HG03066 (cell line): ENCODE data around the gene WDR18.
"Not testable (repeated sequence)": the region's sequence is repeated elsewhere in the genome, so short reads cannot be mapped to it uniquely, and the experiment has no call there.

Experiments used
- ATAC-seq: cut with Tn5 transposase; IDR thresholded peaks from one replicate; pipeline ENCODE4 v1.9.1; 2021; ENCODE audit warnings: low read depth; ENCODE audit not compliant: unreplicated experiment

WDR18 gene

DNA sequence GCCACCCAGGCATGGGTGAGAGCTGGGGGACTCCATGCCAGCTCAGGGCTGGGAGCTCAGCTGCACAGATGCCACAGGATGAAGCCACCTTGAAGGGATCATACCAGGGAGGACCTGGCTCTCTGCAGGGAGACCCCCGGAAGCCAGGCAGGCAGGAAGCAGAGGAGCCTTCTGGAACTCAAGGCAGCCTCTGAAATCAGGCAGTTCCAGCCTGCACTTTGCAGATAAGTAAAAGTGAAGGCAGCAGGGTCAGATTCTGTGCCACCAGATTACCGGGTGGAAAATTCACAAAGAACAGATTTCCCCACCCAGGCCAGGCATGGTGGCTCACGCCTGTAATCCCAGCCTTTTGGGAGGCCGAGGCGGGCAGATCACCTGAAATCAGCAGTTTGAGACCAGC lies 34.2 kb downstream of the WDR18 start:
- no peak for ATAC-seq

DNA sequence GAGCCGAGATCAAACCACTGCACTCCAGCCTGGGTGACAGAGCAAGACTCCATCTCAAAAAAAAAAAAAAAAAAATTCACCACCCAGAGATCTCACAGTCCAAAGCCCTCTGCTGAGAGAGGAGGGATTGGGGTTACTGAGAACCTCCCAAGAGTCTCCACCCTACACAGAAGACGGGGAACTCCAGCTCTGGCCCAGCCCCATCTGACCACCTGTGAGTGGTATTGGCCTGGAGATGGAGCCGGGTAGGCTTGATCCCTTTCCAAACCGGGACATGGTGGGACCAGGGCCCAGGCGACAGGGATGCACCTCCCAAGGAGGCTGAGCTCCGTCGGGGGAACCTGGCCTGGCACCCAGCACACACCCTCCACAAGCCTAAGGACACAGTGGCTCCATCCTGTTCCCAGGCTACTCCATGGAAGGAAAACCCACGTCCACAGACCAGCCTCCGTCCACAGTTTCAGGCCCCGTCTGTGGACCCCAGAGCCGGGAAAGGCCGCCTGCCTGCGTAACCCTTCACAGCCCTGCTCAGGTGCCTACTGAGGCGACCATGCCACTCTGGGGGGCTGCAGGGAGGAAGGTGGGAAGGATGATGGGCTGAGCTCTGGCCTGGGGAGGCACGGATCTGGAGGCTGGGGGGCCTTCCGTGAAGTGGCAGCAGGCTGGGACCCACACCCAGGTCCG lies 34.9 kb downstream of the WDR18 start:
- ATAC-seq, result no peak

DNA sequence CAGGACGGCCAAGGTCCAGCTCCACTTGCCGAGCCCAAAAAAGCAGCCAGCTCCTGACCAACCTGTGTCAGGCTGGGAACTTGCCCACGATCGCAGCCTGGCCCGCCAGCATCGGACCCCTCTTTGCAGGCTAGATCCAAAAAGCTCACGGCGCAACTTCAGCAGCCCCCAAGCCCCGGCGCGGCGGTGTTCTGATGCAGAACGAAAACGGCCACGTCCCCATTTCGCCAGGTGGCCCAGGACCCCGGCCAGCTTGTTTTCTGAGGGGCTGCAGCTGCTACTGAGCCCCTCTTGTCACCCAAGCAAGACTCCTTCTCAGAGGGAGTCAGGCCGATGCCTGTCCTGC lies 35.4 kb downstream of the WDR18 start:
- ATAC-seq, result no peak

DNA sequence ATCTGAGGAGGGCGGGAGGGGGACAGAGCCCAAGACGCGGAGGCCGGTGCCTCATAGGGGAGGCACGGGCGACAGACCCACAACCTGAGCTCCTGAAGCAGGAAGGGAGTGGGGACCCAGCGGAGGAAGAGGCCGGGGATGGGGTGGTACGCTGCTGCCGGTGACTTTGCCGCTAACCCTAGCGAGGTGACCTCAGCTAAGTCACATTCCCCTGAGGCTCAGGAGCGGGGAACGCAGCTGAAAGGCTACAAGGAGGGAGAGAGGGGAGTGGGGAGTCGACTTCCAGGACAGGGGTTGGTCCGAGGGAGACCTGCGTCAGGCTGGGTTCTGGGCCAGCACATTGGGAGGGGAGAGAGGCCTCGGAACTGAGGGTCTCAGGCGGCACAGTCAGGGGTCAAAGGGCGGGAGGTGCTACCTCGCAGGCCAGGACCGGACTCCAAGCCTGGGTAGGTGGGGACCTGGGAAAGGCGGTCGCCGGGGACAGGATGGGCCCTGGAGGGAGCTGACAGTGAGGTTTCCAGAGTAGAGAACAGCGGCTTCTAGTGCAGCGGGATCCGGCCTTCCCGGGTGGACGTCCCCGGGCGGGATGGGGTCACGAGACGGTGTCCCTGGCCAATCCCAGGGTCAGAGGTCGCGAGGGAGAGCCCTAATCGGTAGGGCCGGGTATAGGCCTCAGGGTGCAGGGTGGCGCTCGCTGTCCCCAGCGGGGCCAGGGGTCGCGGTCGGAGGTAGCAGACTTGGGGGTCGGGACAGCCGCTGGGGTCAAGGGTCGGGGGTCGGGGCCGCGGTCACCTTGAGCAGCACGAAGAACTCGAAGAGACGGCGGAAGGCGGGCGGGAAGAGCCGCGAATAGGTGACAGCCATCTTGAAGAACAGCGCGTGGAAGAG lies 36.1 kb downstream of the WDR18 start:
- ATAC-seq, result no peak

DNA sequence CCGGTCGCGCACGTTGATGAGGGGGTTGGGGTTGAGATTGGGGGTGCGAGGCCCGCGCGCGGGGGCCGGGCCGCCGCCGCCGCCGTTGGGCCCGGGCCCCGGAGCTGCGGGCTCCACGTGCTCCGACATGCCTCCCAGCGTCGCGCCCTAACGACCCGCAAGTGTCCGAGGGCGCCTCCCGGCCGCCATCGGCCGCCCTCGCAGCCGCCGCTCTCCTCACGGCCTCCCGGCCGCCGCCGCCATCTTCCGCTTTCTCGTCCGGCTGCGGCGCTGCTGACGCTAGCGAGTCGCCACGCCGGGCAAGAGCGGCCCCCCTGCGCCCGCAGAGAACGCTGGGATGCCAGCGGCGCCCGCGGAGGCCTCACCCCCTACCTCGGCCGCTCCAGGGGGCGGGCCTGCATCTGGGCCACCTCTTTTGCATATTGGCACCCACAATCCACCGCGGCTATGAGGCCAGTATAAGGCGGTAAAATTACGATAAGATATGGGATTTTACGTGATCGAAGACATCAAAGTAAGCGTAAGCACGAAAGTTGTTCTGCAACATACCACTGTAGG lies 36.8 kb downstream of the WDR18 start, which contains the start of gene TMEM259:
Gene TMEM259, minus strand, starts transcription at position 256 of the 558 bp plus-strand sequence. Its CDS starts 127 bp downstream, at position 129.
- ATAC-seq, result peak; percentile 60

DNA sequence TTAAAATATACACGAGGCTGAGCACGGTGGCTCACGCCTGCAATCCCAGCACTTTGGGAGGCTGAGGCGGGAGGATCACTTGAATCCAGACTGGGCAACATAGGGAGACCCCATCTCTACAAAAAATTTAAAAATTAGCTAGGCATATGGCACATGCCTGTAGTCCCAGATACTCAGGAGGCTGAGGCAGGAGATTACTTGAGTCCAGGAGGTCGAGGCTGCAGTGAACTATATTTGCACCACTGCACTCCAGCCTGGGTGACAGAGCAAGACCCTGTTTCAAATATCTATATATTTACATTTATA lies 39.7 kb downstream of the WDR18 start:
- not testable (repeated sequence) for ATAC-seq

DNA sequence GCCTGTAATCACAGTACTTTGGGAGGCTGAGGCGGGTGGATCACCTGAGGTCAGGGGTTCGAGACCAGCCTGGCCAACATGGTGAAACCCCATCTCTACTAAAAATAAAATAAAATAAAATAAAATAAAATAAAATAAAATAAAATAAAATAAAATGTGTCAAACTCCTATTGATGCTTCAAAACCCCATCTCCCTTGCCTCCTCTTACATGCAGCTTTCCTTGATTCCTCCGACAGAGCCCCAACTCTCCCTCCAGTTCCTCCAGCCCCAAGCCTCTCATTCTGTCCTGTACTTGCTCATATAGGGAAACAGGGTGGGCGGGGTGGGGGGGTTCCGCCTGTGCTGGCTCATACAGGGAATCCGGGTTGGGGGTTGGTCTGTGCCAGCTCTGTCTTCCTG lies 40.9 kb downstream of the WDR18 start:
- ATAC-seq, result not testable (repeated sequence)

DNA sequence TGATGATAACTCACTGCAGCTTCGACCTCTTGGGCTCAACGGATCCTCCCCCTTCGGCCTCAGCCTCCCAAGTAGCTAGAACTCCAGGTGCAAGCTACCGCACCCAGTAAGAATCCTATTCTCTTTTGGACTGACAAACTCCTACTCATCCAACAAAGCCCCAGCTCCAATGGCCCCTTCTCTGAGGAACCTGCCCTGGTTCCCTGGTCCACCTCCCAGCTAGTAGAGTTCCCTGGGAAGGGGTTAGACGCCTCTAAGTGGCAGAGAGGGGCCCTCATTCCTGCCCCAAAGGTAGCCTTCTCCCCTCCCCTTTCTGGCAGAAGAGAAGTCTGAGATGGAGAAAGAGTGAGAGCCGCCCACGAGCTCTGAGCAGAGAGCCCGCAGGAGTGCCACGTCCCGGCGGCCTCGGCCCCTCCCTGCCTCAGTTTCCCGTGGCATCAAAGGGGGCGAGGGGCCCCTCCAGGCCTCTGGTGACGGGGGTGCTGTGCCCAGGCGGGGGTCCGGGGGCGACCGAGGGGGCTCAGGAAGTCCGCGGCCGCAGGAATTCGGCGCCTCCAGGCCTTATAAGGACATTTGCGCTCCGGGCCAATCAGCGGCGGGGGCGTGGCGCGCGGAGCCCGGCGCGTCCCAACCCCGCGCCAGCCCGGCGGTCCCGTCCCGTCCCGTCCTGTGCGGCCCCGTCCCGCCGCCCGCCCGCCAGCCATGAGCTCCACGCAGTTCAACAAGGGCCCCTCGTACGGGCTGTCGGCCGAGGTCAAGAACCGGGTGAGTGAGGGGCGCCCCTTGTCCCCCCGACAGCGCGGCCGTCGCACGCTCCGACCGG lies 42.0 kb downstream of the WDR18 start, which contains the start of gene CNN2:
Gene CNN2, plus strand, starts transcription at position 649 of the 823 bp plus-strand sequence. Its CDS starts 54 bp downstream, at position 703.
- ATAC-seq, result no peak

DNA sequence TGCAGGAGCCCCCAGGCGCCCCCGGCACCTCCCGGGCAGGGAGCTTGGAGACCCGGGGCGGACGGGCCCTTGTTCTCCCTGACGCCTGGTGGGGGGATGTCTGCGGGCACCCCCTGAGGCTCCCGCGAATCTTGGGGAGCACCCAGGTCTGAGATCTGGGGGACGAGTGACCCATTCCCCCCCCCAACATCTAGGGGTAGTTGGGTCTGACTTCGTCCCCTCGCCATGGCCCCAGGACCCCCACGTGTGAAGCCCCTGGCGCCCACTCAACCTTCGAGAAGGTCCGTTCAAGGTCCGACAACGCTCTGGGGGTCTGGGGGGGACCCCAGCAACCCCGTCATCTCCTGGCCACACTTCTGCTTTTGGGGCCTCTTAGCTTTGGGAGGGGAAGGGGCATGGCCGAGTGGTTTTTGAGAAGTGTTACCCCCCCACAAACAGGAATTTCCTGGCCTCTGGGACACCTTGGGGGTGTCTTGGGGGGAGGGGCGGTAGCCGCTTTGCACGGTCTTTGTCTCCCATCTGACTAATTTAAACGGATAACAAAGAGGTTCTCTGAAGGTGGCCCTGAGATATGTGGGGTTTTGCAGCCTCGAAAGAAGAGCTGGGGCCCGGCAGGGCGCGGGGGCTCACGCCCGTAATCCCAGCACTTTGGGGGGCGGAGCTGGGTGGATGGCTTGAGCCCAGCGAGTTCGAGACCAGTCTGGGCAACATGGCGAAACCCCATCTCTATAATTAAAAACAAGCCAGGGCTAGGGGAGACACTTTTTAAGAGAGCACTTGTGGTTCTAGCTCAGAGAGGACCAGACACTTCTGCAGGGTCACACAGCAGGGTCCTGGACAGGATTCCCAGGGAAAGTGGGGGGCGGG lies 42.9 kb downstream of the WDR18 start:
- ATAC-seq, result no peak

DNA sequence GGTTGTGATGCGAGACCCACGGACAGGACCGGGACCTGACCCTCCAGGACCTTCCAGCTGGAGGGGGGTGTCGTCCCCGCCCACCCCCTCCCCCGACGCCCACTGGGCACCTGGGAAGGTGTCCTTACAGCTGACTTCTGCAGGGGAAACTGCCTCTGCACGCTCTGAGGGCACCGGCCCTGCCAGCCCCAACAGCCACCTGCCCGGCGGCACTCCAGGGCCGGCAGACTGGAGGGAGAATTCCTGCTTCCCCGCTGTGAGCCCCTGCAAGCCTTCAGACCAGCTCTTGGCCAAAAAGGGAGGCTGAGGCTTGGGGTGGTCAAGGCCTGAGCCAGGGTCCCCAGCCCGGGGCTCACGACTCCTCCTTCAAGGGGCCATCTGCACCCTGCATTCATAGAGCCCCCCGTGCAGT lies 43.5 kb downstream of the WDR18 start:
- ATAC-seq, result no peak

DNA sequence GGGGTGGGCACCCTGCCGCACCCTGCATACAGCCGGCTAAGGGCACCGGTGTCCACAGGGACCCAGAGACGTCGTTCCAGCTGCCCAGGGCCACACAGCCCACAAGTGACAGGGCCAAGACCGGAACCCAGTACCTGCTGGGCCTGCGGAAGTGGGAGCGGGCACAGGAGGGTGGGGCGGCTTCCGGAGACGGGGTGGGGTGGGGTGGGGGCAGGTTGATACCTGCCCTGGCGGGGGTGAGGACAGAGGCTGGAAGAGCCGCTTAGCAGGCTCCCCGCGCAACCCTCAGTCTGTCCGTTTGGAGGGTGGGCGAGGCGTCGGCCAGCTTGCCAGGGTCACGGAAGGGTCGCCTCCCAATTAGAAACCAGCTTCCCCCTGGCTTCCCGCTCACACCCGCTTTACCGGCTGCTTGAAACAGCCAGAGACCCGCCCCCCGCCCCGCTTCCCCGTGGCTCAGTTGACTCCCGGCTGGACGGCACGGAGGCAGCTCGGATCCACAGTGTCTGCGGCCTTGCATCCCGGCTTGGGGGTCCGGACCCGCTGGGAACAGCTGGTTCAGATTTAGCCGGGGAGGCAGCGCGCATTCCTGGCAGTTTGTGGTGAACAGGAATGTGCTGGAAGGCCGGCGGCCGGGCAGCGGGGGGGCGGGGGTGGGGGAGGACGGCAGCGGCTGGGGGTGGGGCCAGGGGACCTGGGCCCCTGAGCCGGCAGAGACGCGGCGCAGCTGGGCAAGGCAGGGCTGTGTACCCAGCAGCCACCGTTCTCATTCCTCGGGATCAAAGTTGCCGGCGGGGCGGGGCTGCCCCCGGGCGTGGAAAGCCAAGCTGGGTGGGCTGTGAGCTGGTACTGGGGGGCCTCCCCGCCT lies 44.1 kb downstream of the WDR18 start:
- ATAC-seq, result no peak

DNA sequence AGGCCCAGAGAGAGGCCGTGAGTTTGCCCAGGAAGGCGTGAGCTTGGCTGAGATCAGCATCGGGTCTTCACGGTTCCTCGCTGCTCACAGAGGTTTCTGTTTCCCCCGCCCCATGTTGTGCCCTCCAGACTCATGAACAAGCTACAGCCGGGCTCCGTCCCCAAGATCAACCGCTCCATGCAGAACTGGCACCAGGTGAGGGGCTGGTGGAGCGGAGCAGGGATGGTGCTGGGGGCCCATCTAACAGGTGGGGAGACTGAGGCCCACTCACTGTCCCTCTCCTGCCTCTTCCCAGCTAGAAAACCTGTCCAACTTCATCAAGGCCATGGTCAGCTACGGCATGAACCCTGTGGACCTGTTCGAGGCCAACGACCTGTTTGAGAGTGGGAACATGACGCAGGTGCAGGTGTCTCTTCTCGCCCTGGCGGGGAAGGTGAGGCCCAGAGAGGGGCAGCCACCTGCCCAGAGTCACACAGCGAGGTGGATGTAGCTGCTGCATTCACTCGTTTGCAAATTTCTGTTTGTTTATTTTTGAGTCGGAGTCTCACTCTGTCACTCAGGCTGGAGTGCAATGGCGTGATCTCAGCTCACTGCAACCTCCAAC lies 48.2 kb downstream of the WDR18 start:
- ATAC-seq, result no peak

DNA sequence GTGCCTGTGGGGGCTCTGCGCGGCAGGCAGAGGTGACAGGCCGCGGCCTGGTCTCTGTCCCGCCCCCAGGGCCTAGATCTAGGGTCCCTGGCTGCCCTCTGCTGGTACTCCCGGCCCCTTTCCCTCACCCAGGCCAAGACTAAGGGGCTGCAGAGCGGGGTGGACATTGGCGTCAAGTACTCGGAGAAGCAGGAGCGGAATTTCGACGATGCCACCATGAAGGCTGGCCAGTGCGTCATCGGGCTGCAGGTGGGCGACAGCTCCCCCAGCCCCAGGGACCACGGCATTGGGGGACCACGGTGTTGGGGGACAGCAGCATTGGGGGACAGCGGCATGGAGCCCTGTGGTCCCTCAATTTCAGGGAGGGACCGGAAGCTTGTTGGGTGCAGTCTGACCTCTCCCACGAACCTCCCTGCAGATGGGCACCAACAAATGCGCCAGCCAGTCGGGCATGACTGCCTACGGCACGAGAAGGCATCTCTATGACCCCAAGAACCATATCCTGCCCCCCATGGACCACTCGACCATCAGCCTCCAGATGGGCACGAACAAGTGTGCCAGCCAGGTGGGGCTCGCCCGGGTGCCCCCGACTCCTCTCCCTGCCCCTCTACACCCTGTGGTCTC lies 52.0 kb downstream of the WDR18 start:
- ATAC-seq, result no peak

DNA sequence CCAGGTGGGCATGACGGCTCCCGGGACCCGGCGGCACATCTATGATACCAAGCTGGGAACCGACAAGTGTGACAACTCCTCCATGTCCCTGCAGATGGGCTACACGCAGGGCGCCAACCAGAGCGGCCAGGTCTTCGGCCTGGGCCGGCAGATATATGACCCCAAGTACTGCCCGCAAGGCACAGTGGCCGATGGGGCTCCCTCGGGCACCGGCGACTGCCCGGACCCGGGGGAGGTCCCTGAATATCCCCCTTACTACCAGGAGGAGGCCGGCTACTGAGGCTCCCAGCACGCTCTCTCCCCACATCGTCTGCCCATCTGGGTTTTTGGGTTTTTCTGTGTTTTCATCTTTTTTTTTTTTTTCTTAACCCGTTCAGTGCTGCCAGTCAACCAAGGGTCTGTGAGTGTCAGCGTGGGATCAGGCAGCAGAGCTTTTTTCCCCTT lies 53.5 kb downstream of the WDR18 start:
- ATAC-seq, result no peak

DNA sequence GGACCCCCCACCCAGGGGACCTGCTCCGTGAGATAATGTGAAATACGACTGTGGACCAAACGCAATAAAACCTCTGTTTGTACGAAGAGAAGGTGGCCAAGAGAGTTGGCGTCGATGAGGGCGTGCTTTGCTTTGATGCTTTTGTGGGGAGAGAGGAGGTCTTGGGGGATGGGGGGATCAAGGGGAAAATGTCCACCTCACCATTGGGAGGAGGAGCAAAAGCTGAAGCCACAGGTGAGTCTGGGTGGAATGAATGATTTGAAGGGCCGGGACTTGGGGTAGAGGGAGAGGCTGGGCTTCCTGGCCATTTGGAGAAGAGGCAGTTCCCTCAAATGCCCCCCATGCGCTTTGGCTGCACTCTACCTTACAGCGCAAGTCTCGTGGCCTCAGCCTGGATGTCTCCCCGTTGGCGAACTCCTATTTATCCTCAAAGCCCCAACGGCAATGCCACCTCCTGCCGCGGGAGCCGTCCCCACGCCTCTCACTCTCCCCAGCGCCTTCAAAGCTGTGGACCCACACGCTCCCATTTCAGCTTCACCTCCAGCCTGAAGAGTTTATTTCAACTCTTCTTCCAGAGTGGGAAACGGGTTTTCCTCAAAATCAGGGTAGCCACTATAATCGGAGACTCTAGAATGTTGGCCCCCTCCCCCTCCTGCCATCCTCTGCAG lies 55.0 kb downstream of the WDR18 start:
- no peak for ATAC-seq

DNA sequence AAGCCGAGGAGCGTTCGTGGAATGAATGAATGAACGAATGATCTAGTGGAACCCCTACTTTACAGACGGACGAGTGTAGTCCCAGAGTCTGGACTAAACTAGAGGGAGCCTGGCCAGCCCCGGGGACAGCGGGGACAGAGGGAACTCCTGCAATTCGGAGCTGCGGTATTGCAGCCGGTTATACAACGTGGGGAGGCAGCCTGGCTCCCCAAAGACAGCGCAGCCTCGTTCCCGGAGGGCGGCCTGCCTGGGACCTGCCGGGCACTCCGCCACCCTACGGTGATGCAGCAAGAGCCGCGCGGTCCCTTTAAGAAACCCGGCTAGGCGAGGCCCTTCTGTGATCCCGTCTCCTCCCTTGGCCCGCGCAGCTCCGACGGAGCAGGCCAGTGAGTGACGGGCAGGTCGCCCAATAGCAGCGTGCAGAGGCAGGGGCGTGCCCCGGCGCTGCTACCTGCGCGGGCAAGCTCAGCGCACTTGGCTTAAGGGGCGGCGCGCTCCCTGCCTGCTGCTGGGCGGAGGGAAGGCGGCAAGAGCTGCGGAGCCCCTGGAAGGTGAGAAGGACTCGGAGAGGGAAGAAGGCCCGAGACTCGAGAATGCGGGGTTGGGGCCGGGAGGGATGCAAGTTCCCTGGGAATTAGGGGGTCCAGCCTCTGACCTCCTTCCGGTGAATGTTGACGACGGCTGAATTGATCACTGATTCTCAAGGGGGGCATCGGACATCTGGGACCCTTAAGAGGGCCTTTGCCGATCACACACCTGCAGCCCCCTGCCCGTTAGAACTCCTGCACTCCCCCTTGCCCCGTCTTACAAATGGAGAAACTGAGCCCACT lies 55.7 kb downstream of the WDR18 start, which contains the start of gene ABCA7:
Gene ABCA7, plus strand, starts transcription at position 462 of the 830 bp plus-strand sequence. CDS start 1,255 bp downstream, outside the sequence.
- peak; percentile 74 for ATAC-seq
